Adrenal gland (tissue), 12 donors: Measurements from ENCODE around the gene ITFG1. TPM values are rescaled to one million over a fixed set of nuclear protein-coding genes. Genes with fewer than 3 reads are reported as not detected.

Experiments
- DNase-seq, 7 donors: peaks; one replicate each; pipeline ENCODE4 v3.0.0-alpha.2; 2019 to 2020
- H3K27ac ChIP-seq, 5 donors: fragments of 200-600 bp; sonication (generic) in 4 of 5; 1 replicate in 3 of 5; 2 replicates in 2 of 5; pipeline versions ENCODE4 v1.5.1 to v1.8.0; 2016 to 2020; ENCODE audit warnings: mild to moderate bottlenecking in 1 of 5
- H3K27me3 ChIP-seq: fragments of 200-600 bp; 2 replicates; pipeline ENCODE4 v1.8.0; 2021
- H3K36me3 ChIP-seq, 2 donors: fragments of 200-600 bp; replicated peaks in 1 of 2; 1 replicate in 1 of 2; 2 replicates in 1 of 2; pipeline versions ENCODE4 v1.5.1 to v1.8.0; 2018 to 2022
- H3K4me1 ChIP-seq, 2 donors: fragments of 200-600 bp; replicated peaks in 1 of 2; 1 replicate in 1 of 2; 2 replicates in 1 of 2; pipeline versions ENCODE4 v1.5.1 to v1.8.0; 2018 to 2021
- H3K4me3 ChIP-seq, 4 donors: fragments of 200-600 bp; sonication (generic) in 3 of 4; one replicate each; pipeline ENCODE4 v1.5.1; 2016 to 2018
- H3K9me3 ChIP-seq, 3 donors: fragments of 200-600 bp; sonication (generic) in 1 of 3; replicated peaks in 1 of 3; 1 replicate in 2 of 3; 2 replicates in 1 of 3; pipeline versions ENCODE4 v1.5.1 to v1.8.0; 2016 to 2021
- CTCF ChIP-seq, 6 experiments: fragments of 450-650 bp in 4 of 6; fragments of 200-600 bp in 2 of 6; sonication (generic) in 1 of 6; IDR thresholded peaks; 1 replicate in 5 of 6; 2 replicates in 1 of 6; pipeline versions ENCODE4 v1.5.1 to v1.8.0; 2016 to 2021; ENCODE audit warnings: antibody characterized with exemption in 6 of 6, mild to moderate bottlenecking in 2 of 6, moderate library complexity in 1 of 6
- POLR2A ChIP-seq, 2 donors: fragments of 450-650 bp; IDR thresholded peaks; one replicate each; pipeline ENCODE4 v1.6.1; 2017; ENCODE audit warnings: antibody characterized with exemption in 2 of 2, mild to moderate bottlenecking in 2 of 2, moderate library complexity in 1 of 2
- WGBS, 4 donors: extraction: QIAGEN DNeasy Blood & Tissue Kit in 2 of 4; methylation state at CpG; one replicate each; pipeline versions ENCODE4 v1.1.5 to v1.1.7; 2013 to 2017; 5-methylcytosine and 5-hydroxymethylcytosine counted together
- intact Hi-C, 2 donors: fragments of 100-400 bp; cut with DNase I; formaldehyde crosslinking; loops; one replicate each; pipeline versions ENCODE4 v1.14.1 to v1.15.0; 2022 to 2023
- polyA plus RNA-seq, 3 donors: library from polyadenylated mRNA; stranded (reverse); fragments of 200-250 nt in 2 of 3; fragments of 350-450 nt in 1 of 3; fragmentation: Illumina TruSeq in 1 of 3; extraction: RNeasy Lipid Tissue Mini Kit (QIAGEN cat#74804) in 1 of 3; gene quantifications; one replicate each; pipeline ENCODE4 v1.2.3, GENCODE V29; 2013 to 2014
- total RNA-seq, 9 donors: library from RNA; depleted of rRNA in 4 of 9; stranded (reverse); fragments of >200 nt in 4 of 9; fragments of 120-200 nt in 1 of 9; fragmentation: NEBNext Ultra II Directional in 1 of 9; extraction: Animal tissue kit (Norgen Biotek cat#: 25700) in 1 of 9; gene quantifications; one replicate each; pipeline versions ENCODE4 v1.1.0 to v1.2.4, GENCODE V29; 2013 to 2023
- donor health status: healthy with polysubstance abuse.
- donor health status: Bipolar disorder and iron deficiency.
- donor health status: DM: yes; HTN: yes; CAD: no.
- donor health status: DM: no; HTN: no; CAD: no.
- donor health status: DM: no; HTN: no; CAD: no.
- donor health status: DM: yes; HTN: yes; CAD: no.

The ITFG1 gene
- total and polyA plus RNA-seq, 12 donors, result 8.4 to 246 (median 84.4) TPM

GRCh38 chr16:47387026-47387734 is 73.7 kb downstream of the ITFG1 start:
- no peak overlapping the region for H3K27ac ChIP-seq
- no peaks in the 10 kb centered on the region for H3K36me3 ChIP-seq
- intact Hi-C loops, result no loop called here
- no peaks in the 10 kb centered on the region for H3K27me3 ChIP-seq
- no peak for TF ChIP-seq CTCF (IDR thresholded peaks at IDR 0.05)
- no peak for TF ChIP-seq POLR2A (IDR thresholded peaks at IDR 0.05)
- no peak overlapping the region for H3K4me3 ChIP-seq
- peaks cover 0 to 11% of the 10 kb centered on the region in 2 donors for H3K4me1 ChIP-seq
- 68 to 78% (median 72%) methylated on average over 3 of the region's 3 CpGs for WGBS, 4 donors
- H3K9me3 ChIP-seq, result no peaks in the 10 kb centered on the region
- DNase-seq, result no peak

- Histone ChIP-seq H3K9me3 (no peaks in the 10 kb centered on the region), H3K27ac (no peak overlapping the region), H3K36me3 (no peaks in the 10 kb centered on the region), H3K27me3 (no peaks in the 10 kb centered on the region), H3K4me1 (peaks cover 0 to 11% of the 10 kb centered on the region in 2 donors), H3K4me3 (no peak overlapping the region)
- 94 to 97% (median 94%) methylated on average over 2 to 5 of the region's 5 CpGs for WGBS, 4 donors
- TF ChIP-seq CTCF (IDR thresholded peaks at IDR 0.05), result no peak
- DNase-seq, result no peak
- intact Hi-C loops, result no loop called here
Measured at GRCh38 chr16:47386201-47386718, 74.6 kb downstream of the ITFG1 start.

GRCh38 chr16:47382362-47382761 is 78.5 kb downstream of the ITFG1 start:
- H3K9me3 ChIP-seq, result no peaks in the 10 kb centered on the region
- WGBS, 4 donors, result 89 to 95% (median 94%) methylated on average over 5 of the region's 5 CpGs
- intact Hi-C loops, result no loop called here
- H3K27me3 ChIP-seq, result no peaks in the 10 kb centered on the region
- H3K27ac ChIP-seq, result no peak overlapping the region
- H3K36me3 ChIP-seq, result no peaks in the 10 kb centered on the region
- TF ChIP-seq CTCF (IDR thresholded peaks at IDR 0.05) (no peak), POLR2A (IDR thresholded peaks at IDR 0.05) (no peak)
- H3K4me3 ChIP-seq, result no peak overlapping the region
- H3K4me1 ChIP-seq, result peaks cover 0 to 7% of the 10 kb centered on the region in 2 donors
- DNase-seq, result no peak

GRCh38 chr16:47377154-47377553 is 83.7 kb downstream of the ITFG1 start:
- no peaks in the 10 kb centered on the region for H3K4me1 ChIP-seq
- H3K9me3 ChIP-seq, result no peaks in the 10 kb centered on the region
- no peak overlapping the region for H3K4me3 ChIP-seq
- no peak for TF ChIP-seq POLR2A (IDR thresholded peaks at IDR 0.05)
- TF ChIP-seq CTCF (IDR thresholded peaks at IDR 0.05), result no peak
- DNase-seq, result no peak
- 56 to 66% (median 58%) methylated on average over 3 of the region's 3 CpGs for WGBS, 4 donors
- H3K36me3 ChIP-seq, result no peaks in the 10 kb centered on the region
- intact Hi-C loops, result no loop called here
- no peaks in the 10 kb centered on the region for H3K27me3 ChIP-seq
- H3K27ac ChIP-seq, result no peak overlapping the region
